Measurements from ENCODE around the gene SRBD1. TPM values are rescaled to one million over a fixed set of nuclear protein-coding genes. Genes with fewer than 3 reads are reported as not detected.

Gene SRBD1
- total RNA-seq, 1 experiment from 2014 or later, result 20.6 TPM

GRCh38 chr2:45596761-45597160 is 14.3 kb downstream of the SRBD1 start (continued):
- TF ChIP-seq POLR2A (IDR thresholded peaks at IDR 0.05; ENCODE audit: borderline replicate concordance, extremely low read depth, insufficient read depth, insufficient read length), result no peak
- TF ChIP-seq ZFX (IDR thresholded peaks at IDR 0.05), result no peak
- no peak for TF ChIP-seq EZH2phosphoT487 (IDR thresholded peaks at IDR 0.05; ENCODE audit: borderline replicate concordance)

GRCh38 chr2:45595721-45596435 is 15.2 kb downstream of the SRBD1 start:
- no peak for ATAC-seq
- Histone ChIP-seq H3K27ac (ENCODE audit: low read depth, low read length) (no peak overlapping the region), H3K9ac (ENCODE audit: low read length) (no peak overlapping the region), H3K4me3 (replicated peaks in 1 of 2; ENCODE audit: low read depth in 1 of 2, low read length in 2 of 2) (no peak overlapping the region), H3K9me2 (ENCODE audit: insufficient read depth) (no peaks in the 10 kb centered on the region), H3K27me3 (ENCODE audit: insufficient read depth, low read length) (no peaks in the 10 kb centered on the region), H3K36me3 (ENCODE audit: control insufficient read depth in 1 of 2, insufficient read depth in 2 of 2, low read length in 2 of 2) (peaks cover 17 to 37% of the 10 kb centered on the region in 2 experiments; a peak in 3 of 4 replicates), H3K4me1 (ENCODE audit: control insufficient read depth in 1 of 2, insufficient read depth in 2 of 2, low read length in 2 of 2) (no peaks in the 10 kb centered on the region), H3K79me2 (ENCODE audit: insufficient read depth, low read length) (peaks cover 66% of the 10 kb centered on the region), H3K4me2 (ENCODE audit: low read length) (no peak overlapping the region), H4K20me1 (ENCODE audit: insufficient read depth) (no peaks in the 10 kb centered on the region), H3K9me3 (ENCODE audit: control insufficient read depth in 1 of 2, insufficient read depth in 1 of 2, low read depth in 1 of 2, low read length in 2 of 2) (no peaks in the 10 kb centered on the region), H2AFZ (ENCODE audit: low read depth, low read length, poor library complexity, severe bottlenecking) (no peak overlapping the region)
- POLR2A ChIA-PET, result no interaction called here
- RAD21 ChIA-PET (ENCODE audit: low non-redundant PET in 1 of 2, low total read pairs in 2 of 2, uncharacterized antibody in 2 of 2, unreplicated experiment in 2 of 2), result no interaction called here
- intact Hi-C loops (cut with micrococcal nuclease), result no loop called here
- DNase-seq (ENCODE audit: low read depth, low spot score), result no peak
- TF ChIP-seq CTCF (IDR thresholded peaks at IDR 0.05 in 2 of 3, conservative IDR thresholded peaks at IDR 0.05 in 1 of 3; ENCODE audit: borderline replicate concordance in 1 of 3, insufficient read depth in 1 of 3, low read depth in 2 of 3, low read length in 2 of 3) (no peak), ZFX (IDR thresholded peaks at IDR 0.05) (no peak), JUND (IDR thresholded peaks at IDR 0.05) (no peak), ZNF274 (IDR thresholded peaks at IDR 0.05; ENCODE audit: low read depth, low read length) (no peak), CBX3 (IDR thresholded peaks at IDR 0.05; ENCODE audit: low read depth) (no peak), RAD21 (IDR thresholded peaks at IDR 0.05; ENCODE audit: low read depth) (no peak), ZBTB33 (IDR thresholded peaks at IDR 0.05; ENCODE audit: extremely low read depth, insufficient replicate concordance, low read length) (no peak), CEBPB (IDR thresholded peaks at IDR 0.05; ENCODE audit: low read depth) (no peak), EGR1 (IDR thresholded peaks at IDR 0.05; ENCODE audit: low read depth) (no peak), POLR2AphosphoS5 (IDR thresholded peaks at IDR 0.05; ENCODE audit: low read depth, low read length) (no peak), MAX (IDR thresholded peaks at IDR 0.05) (no peak), SP1 (IDR thresholded peaks at IDR 0.05; ENCODE audit: low read depth) (no peak), REST (IDR thresholded peaks at IDR 0.05; ENCODE audit: low read depth) (no peak), ATF3 (IDR thresholded peaks at IDR 0.05) (no peak), EZH2phosphoT487 (IDR thresholded peaks at IDR 0.05; ENCODE audit: borderline replicate concordance) (no peak), SIN3A (IDR thresholded peaks at IDR 0.05; ENCODE audit: low read depth) (no peak), EZH2 (IDR thresholded peaks at IDR 0.05) (no peak)
- CTCF ChIA-PET, result no interaction called here
- BruUV-seq (replicated peaks), result no TSS peak

All from HCT116 (cell line).